Endodermal cell (in vitro differentiated cells): ENCODE data around the gene PREX1. TPM values are rescaled to one million over a fixed set of nuclear protein-coding genes. Genes with fewer than 3 reads are reported as not detected.

ENCODE experiments used
- DNase-seq: peaks from one replicate; pipeline ENCODE4 v3.0.0-alpha.2; 2017
- H3K27ac ChIP-seq: 2 replicates; pipeline ENCODE4 v1.5.1; 2013; ENCODE audit warnings: mild to moderate bottlenecking, low read depth, low read length, moderate library complexity
- H3K27me3 ChIP-seq: 2 replicates; pipeline ENCODE4 v1.6.1; 2013; ENCODE audit warnings: mild to moderate bottlenecking, low read length, moderate library complexity; ENCODE audit not compliant: insufficient read depth, control insufficient read depth, poor library complexity, severe bottlenecking
- H3K36me3 ChIP-seq: 2 replicates; pipeline ENCODE4 v1.7.0; 2013; ENCODE audit warnings: mild to moderate bottlenecking, low read length, moderate library complexity; ENCODE audit not compliant: control insufficient read depth, insufficient read depth
- H3K4me1 ChIP-seq: one replicate; pipeline ENCODE4 v1.7.0; 2013; ENCODE audit warnings: low read length; ENCODE audit not compliant: control insufficient read depth, insufficient read depth
- H3K4me3 ChIP-seq: 2 replicates; pipeline ENCODE4 v1.5.1; 2013; ENCODE audit warnings: mild to moderate bottlenecking, low read length, moderate library complexity
- H3K9ac ChIP-seq: 2 replicates; pipeline ENCODE4 v1.6.1; 2013; ENCODE audit warnings: mild to moderate bottlenecking, low read length, moderate library complexity; ENCODE audit not compliant: poor library complexity, severe bottlenecking; ENCODE audit errors: extremely low read depth
- H3K9me3 ChIP-seq: 2 replicates; pipeline ENCODE4 v1.6.1; 2013; ENCODE audit warnings: mild to moderate bottlenecking, low read length, moderate library complexity; ENCODE audit not compliant: control insufficient read depth
- H3K27ac Mint-ChIP-seq: 2 replicates; pipeline ENCODE4 v1.8.0; 2020; ENCODE audit warnings: mixed read lengths
- H3K27me3 Mint-ChIP-seq: 2 replicates; pipeline ENCODE4 v1.8.0; 2021; ENCODE audit warnings: mild to moderate bottlenecking, mixed read lengths; ENCODE audit not compliant: insufficient read depth
- H3K36me3 Mint-ChIP-seq: 2 replicates; pipeline ENCODE4 v1.8.0; 2020; ENCODE audit warnings: low read depth, mixed read lengths
- H3K4me1 Mint-ChIP-seq: 2 replicates; pipeline ENCODE4 v1.8.0; 2020; ENCODE audit warnings: mixed read lengths
- H3K4me3 Mint-ChIP-seq: 2 replicates; pipeline ENCODE4 v1.8.0; 2020; ENCODE audit warnings: mild to moderate bottlenecking, moderate library complexity, mixed read lengths
- H3K9me3 Mint-ChIP-seq: 2 replicates; pipeline ENCODE4 v1.8.0; 2020; ENCODE audit warnings: mild to moderate bottlenecking, mixed read lengths
- WGBS, 2 experiments: methylation state at CpG; one replicate each; pipeline versions ENCODE4 v1.1.5 to v1.1.7; 2013; ENCODE audit warnings: missing lambda C conversion rate in 2 of 2, mixed read lengths in 1 of 2; ENCODE audit not compliant: insufficient coverage in 1 of 2, insufficient read length in 1 of 2; 5-methylcytosine and 5-hydroxymethylcytosine counted together
- total RNA-seq, 2 donors: library from RNA; stranded (reverse); fragmentation: NEBNext Ultra II Directional in 1 of 2; extraction: Animal tissue kit (Norgen Biotek cat#: 25700) in 1 of 2; gene quantifications; 2 replicates in 1 of 2; 3 replicates in 1 of 2; pipeline ENCODE4 v1.2.1, GENCODE V29; 2021
- TF ChIP-seq, protein P1 (sequence below): fragments of 200-600 bp; sonication (generic); conservative IDR thresholded peaks from 2 replicates; pipeline ENCODE4 v1.5.0; 2021; ENCODE audit warnings: antibody characterized with exemption, mild to moderate bottlenecking

The PREX1 gene
- total RNA-seq, 2 donors from 2014 or later = 65.3 to 70.5 TPM

DNA sequence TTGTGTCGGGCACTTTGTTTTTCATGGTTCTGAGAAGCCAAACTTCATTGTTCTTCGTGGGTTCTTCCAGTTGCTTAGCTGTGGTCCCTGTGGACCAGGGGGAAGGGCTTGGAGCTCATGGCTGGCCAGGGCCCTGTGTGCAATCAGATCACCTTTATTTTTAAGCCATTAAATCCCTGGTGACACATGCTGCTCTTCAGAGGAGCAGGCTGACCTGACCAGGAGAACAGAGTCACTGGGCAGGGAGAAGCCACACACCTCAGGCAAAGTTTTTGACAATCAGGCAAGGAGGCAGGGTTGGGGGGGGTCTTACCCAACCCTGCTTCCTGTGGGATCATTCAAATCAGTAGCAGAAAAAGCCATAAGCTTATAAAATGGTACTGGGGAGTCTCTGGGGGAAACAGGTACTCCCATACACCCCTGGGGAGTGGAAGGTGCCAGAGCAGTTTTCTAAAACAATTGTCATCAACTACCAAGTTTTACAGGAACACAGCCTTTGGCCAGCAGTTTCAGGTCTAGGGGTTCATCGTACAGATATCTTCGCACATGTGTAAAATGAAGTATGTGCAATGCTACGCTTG, 37.0 kb upstream of the PREX1 start:
- H3K36me3 Mint-ChIP-seq = no peaks in the 10 kb centered on the region
- H3K27me3 Mint-ChIP-seq = peaks cover 3% of the 10 kb centered on the region
- H3K9me3 Mint-ChIP-seq = no peaks in the 10 kb centered on the region
- TF ChIP-seq, protein P1, sequence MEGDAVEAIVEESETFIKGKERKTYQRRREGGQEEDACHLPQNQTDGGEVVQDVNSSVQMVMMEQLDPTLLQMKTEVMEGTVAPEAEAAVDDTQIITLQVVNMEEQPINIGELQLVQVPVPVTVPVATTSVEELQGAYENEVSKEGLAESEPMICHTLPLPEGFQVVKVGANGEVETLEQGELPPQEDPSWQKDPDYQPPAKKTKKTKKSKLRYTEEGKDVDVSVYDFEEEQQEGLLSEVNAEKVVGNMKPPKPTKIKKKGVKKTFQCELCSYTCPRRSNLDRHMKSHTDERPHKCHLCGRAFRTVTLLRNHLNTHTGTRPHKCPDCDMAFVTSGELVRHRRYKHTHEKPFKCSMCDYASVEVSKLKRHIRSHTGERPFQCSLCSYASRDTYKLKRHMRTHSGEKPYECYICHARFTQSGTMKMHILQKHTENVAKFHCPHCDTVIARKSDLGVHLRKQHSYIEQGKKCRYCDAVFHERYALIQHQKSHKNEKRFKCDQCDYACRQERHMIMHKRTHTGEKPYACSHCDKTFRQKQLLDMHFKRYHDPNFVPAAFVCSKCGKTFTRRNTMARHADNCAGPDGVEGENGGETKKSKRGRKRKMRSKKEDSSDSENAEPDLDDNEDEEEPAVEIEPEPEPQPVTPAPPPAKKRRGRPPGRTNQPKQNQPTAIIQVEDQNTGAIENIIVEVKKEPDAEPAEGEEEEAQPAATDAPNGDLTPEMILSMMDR = no peak
- no peak for DNase-seq
- Histone ChIP-seq H3K27me3 (no peaks in the 10 kb centered on the region), H3K4me3 (no peak overlapping the region), H3K36me3 (no peaks in the 10 kb centered on the region), H3K9ac (no peak overlapping the region), H3K4me1 (peaks cover 8% of the 10 kb centered on the region), H3K9me3 (no peaks in the 10 kb centered on the region), H3K27ac (no peak overlapping the region)
- WGBS, 2 experiments = 70 to 76% methylated on average over 2 to 5 of the region's 5 CpGs
- H3K4me3 Mint-ChIP-seq = no peak overlapping the region
- peaks cover 8% of the 10 kb centered on the region for H3K4me1 Mint-ChIP-seq
- no peak overlapping the region for H3K27ac Mint-ChIP-seq

DNA sequence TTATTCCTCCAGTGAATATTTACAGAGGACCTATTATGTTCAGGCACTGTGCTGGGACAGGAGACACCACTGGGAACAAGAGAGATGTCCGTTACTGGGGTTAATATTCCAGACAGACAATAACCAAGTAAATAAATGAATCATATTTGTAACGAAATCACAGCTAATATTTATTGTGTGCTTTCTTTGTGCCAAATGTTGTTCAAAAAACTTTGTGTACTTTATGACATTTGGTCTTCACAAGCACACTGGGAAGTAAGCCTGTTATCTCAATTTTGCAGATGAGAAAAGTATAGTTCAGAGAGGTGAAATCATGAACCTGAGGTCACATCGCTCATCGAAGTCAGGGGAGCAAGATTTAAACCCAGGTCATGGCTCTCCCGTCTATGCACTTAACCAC, 36.5 kb upstream of the PREX1 start:
- Histone ChIP-seq H3K36me3 (no peaks in the 10 kb centered on the region), H3K9ac (no peak overlapping the region), H3K27ac (no peak overlapping the region), H3K4me3 (no peak overlapping the region), H3K27me3 (no peaks in the 10 kb centered on the region), H3K4me1 (peaks cover 8% of the 10 kb centered on the region), H3K9me3 (no peaks in the 10 kb centered on the region)
- Mint-ChIP-seq H3K27ac (no peak overlapping the region), H3K4me1 (peaks cover 10% of the 10 kb centered on the region), H3K27me3 (peaks cover 3% of the 10 kb centered on the region), H3K9me3 (no peaks in the 10 kb centered on the region), H3K36me3 (no peaks in the 10 kb centered on the region), H3K4me3 (no peak overlapping the region)
- DNase-seq = no peak
- TF ChIP-seq, protein P1 = no peak
- WGBS, 2 experiments = 92 to 96% methylated on average over 4 to 5 of the region's 5 CpGs

DNA sequence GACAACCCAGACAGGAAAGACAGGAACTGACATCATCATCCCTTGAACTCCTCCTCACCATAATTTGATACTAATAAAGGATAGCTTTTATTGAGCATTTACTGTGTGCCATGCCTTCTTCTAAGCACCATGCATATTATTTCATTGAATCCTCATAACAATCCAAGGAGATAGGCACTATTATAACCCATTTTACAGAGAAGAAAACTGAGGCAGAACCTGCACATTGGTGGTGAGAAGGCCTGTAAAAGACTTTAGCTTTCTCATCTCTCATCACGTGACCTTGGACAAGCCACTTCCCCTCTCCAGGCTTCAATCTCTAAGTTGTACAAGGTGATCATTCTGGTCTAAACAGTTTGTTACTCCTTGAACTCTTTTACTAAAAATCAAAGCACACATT, 34.5 kb upstream of the PREX1 start:
- no peak overlapping the region for H3K9ac ChIP-seq
- H3K9me3 ChIP-seq = no peaks in the 10 kb centered on the region
- Mint-ChIP-seq H3K9me3 (no peaks in the 10 kb centered on the region), H3K4me1 (peaks cover 24% of the 10 kb centered on the region), H3K27me3 (peaks cover 3% of the 10 kb centered on the region), H3K27ac (no peak overlapping the region), H3K4me3 (no peak overlapping the region), H3K36me3 (no peaks in the 10 kb centered on the region)
- DNase-seq = no peak
- TF ChIP-seq, protein P1 = no peak
- H3K27ac ChIP-seq = no peak overlapping the region
- H3K27me3 ChIP-seq = no peaks in the 10 kb centered on the region
- H3K36me3 ChIP-seq = no peaks in the 10 kb centered on the region
- H3K4me3 ChIP-seq = no peak overlapping the region
- H3K4me1 ChIP-seq = peaks cover 15% of the 10 kb centered on the region
- 80 to 91% methylated on average over 1 of the region's 1 CpG for WGBS, 2 experiments
